DND-41 (cell line): ENCODE data around the gene SLC66A2.

Experiments used
- CTCF ChIP-seq: IDR thresholded peaks from 2 replicates; pipeline ENCODE4 v1.5.1; 2012; ENCODE audit warnings: borderline replicate concordance, low read length, moderate library complexity, mild to moderate bottlenecking; ENCODE audit not compliant: poor library complexity, severe bottlenecking; ENCODE audit errors: extremely low read depth
- EZH2 ChIP-seq: IDR thresholded peaks from 3 replicates; pipeline ENCODE4 v1.6.1; 2012; ENCODE audit warnings: borderline replicate concordance, low read depth, mild to moderate bottlenecking, moderate library complexity, low read length, inconsistent platforms; ENCODE audit not compliant: severe bottlenecking

GRCh38 chr18:79903787-79904356 is 47.6 kb downstream of the SLC66A2 start:
- TF ChIP-seq CTCF: no peak
- no peak for TF ChIP-seq EZH2
